Gastrocnemius medialis (tissue), 4 donors: ENCODE measurements around the gene GALNT17.
"Not testable (repeated sequence)": the region's sequence is repeated elsewhere in the genome, so short reads cannot be mapped to it uniquely, and the experiment has no call there.

ENCODE experiments used
- POLR2A ChIP-seq, 2 donors: fragments of 450-650 bp; IDR thresholded peaks; one replicate each; pipeline ENCODE4 v1.6.1; 2017; ENCODE audit warnings: antibody characterized with exemption in 2 of 2, mild to moderate bottlenecking in 2 of 2, moderate library complexity in 2 of 2
- TF ChIP-seq, protein P1 (sequence below), 5 experiments: fragments of 450-650 bp in 3 of 5; fragments of 200-600 bp in 2 of 5; sonication (generic) in 2 of 5; IDR thresholded peaks in 4 of 5; conservative IDR thresholded peaks in 1 of 5; 1 replicate in 4 of 5; 2 replicates in 1 of 5; pipeline ENCODE4 v1.5.1; 2016 to 2019; ENCODE audit warnings: antibody characterized with exemption in 5 of 5, mild to moderate bottlenecking in 3 of 5, moderate library complexity in 3 of 5

- TF ChIP-seq POLR2A (IDR thresholded peaks at IDR 0.05) = not testable (repeated sequence)
- TF ChIP-seq, protein P1, sequence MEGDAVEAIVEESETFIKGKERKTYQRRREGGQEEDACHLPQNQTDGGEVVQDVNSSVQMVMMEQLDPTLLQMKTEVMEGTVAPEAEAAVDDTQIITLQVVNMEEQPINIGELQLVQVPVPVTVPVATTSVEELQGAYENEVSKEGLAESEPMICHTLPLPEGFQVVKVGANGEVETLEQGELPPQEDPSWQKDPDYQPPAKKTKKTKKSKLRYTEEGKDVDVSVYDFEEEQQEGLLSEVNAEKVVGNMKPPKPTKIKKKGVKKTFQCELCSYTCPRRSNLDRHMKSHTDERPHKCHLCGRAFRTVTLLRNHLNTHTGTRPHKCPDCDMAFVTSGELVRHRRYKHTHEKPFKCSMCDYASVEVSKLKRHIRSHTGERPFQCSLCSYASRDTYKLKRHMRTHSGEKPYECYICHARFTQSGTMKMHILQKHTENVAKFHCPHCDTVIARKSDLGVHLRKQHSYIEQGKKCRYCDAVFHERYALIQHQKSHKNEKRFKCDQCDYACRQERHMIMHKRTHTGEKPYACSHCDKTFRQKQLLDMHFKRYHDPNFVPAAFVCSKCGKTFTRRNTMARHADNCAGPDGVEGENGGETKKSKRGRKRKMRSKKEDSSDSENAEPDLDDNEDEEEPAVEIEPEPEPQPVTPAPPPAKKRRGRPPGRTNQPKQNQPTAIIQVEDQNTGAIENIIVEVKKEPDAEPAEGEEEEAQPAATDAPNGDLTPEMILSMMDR (IDR thresholded peaks at IDR 0.05 in 4 of 5, conservative IDR thresholded peaks at IDR 0.05 in 1 of 5) = not testable (repeated sequence)
These were observed 460.4 kb downstream of the GALNT17 start for GRCh38 chr7:71592388-71592787.
